Endothelial cell of umbilical vein (primary cell): ENCODE data around the gene AKAP13. TPM values are rescaled to one million over a fixed set of nuclear protein-coding genes. Genes with fewer than 3 reads are reported as not detected.

ENCODE experiments used
- BruUV-seq: library from RNA; stranded (reverse); fragments of 400-500 nt; replicated peaks from 2 replicates; lab custom pipeline; 2021; lab: Mats Ljungman, UMichigan
- CTCF ChIA-PET: fragments of 300-600, 350-600 bp; sonication (Branson Sonifier 250); formaldehyde crosslinking; loops from one replicate; lab custom pipeline; 2021; ENCODE audit warnings: antibody characterized with exemption, inconsistent platforms; lab: Charles Lee
- POLR2A ChIA-PET: fragments of 300-600, 350-600 bp; sonication (Branson Sonifier 250); formaldehyde crosslinking; loops from one replicate; lab custom pipeline; 2021; ENCODE audit warnings: antibody characterized with exemption, inconsistent platforms; lab: Charles Lee
- DNase-seq: peaks from one replicate; pipeline ENCODE4 v3.0.0-alpha.2; 2011; ENCODE audit warnings: low read depth, low spot score
- FAIRE-seq: peaks from 2 replicates; lab custom pipeline; 2011; peaks lifted over from hg19 to GRCh38; lab: Jason Lieb, UNC
- H2AFZ ChIP-seq: 2 replicates; pipeline ENCODE4 v1.6.0; 2012; ENCODE audit warnings: low read depth, low read length, control low read depth, inconsistent platforms
- H3K27ac ChIP-seq: 2 replicates; pipeline ENCODE4 v1.5.1; 2011; ENCODE audit warnings: low read depth, mild to moderate bottlenecking, control low read depth, low read length, moderate library complexity; ENCODE audit not compliant: insufficient read depth
- H3K27me3 ChIP-seq, 2 experiments: 2 replicates each; pipeline versions ENCODE4 v1.6.0 to v1.6.1; 2011; ENCODE audit warnings: low read length in 2 of 2, mixed read lengths in 1 of 2; ENCODE audit not compliant: control insufficient read depth in 2 of 2, insufficient read depth in 2 of 2
- H3K36me3 ChIP-seq, 2 experiments: 2 replicates in 1 of 2; 3 replicates in 1 of 2; pipeline ENCODE4 v1.5.1; 2011; ENCODE audit warnings: low read length in 2 of 2, mild to moderate bottlenecking in 1 of 2, moderate library complexity in 1 of 2; ENCODE audit not compliant: control insufficient read depth in 2 of 2, insufficient read depth in 2 of 2; ENCODE audit errors: extremely low read depth in 1 of 2
- H3K4me1 ChIP-seq: 3 replicates; pipeline ENCODE4 v1.5.1; 2011; ENCODE audit warnings: mild to moderate bottlenecking, low read length; ENCODE audit not compliant: control insufficient read depth, insufficient read depth; ENCODE audit errors: extremely low read depth
- H3K4me2 ChIP-seq: 2 replicates; pipeline ENCODE4 v1.6.1; 2011; ENCODE audit warnings: low read length, control low read depth, mixed read lengths; ENCODE audit not compliant: insufficient read depth
- H3K4me3 ChIP-seq, 3 experiments: fragments of 200-600 bp in 1 of 3; sonication (generic), shearing (Covaris generic) in 1 of 3; replicated peaks in 1 of 3; 2 replicates each; pipeline ENCODE4 v1.5.1; 2011 to 2016; ENCODE audit warnings: control low read depth in 3 of 3, low read length in 3 of 3, mild to moderate bottlenecking in 2 of 3, inconsistent platforms in 1 of 3, low read depth in 1 of 3, moderate library complexity in 1 of 3; ENCODE audit not compliant: insufficient read depth in 1 of 3
- H3K79me2 ChIP-seq: 2 replicates; pipeline ENCODE4 v1.6.0; 2012; ENCODE audit warnings: low read length, inconsistent platforms; ENCODE audit not compliant: control insufficient read depth, insufficient read depth
- H3K9ac ChIP-seq: replicated peaks from 2 replicates; pipeline ENCODE3; 2011; ENCODE audit warnings: low read length, control low read depth; ENCODE audit not compliant: insufficient read depth; ENCODE audit errors: extremely low read depth
- H3K9me1 ChIP-seq: replicated peaks from 3 replicates; pipeline ENCODE4 v1.6.0; 2011; ENCODE audit warnings: mild to moderate bottlenecking, low read length; ENCODE audit not compliant: control insufficient read depth, insufficient read depth; ENCODE audit errors: extremely low read depth
- H3K9me3 ChIP-seq: replicated peaks from 2 replicates; pipeline ENCODE4 v1.5.1; 2012; ENCODE audit warnings: low read length, inconsistent platforms; ENCODE audit not compliant: control insufficient read depth, insufficient read depth
- H4K20me1 ChIP-seq: replicated peaks from 2 replicates; pipeline ENCODE3; 2011; ENCODE audit warnings: mild to moderate bottlenecking, low read length; ENCODE audit not compliant: control insufficient read depth, insufficient read depth; ENCODE audit errors: extremely low read depth
- EZH2 ChIP-seq: IDR thresholded peaks from 2 replicates; pipeline ENCODE4 v1.6.1; 2012; ENCODE audit warnings: borderline replicate concordance, low read depth, mild to moderate bottlenecking, moderate library complexity, low read length, inconsistent platforms; ENCODE audit not compliant: severe bottlenecking
- FOS ChIP-seq: IDR thresholded peaks from 2 replicates; pipeline ENCODE4 v1.6.1; 2011; ENCODE audit warnings: mild to moderate bottlenecking, low read length, moderate library complexity, borderline replicate concordance; ENCODE audit not compliant: insufficient read depth
- GATA2 ChIP-seq: IDR thresholded peaks from 2 replicates; pipeline ENCODE4 v1.7.0; 2011; ENCODE audit warnings: low read depth, mild to moderate bottlenecking, moderate library complexity, mixed read lengths, low read length; ENCODE audit not compliant: insufficient read length, insufficient read depth
- JUN ChIP-seq: IDR thresholded peaks from 2 replicates; pipeline ENCODE4 v1.6.1; 2011; ENCODE audit warnings: borderline replicate concordance, low read depth; ENCODE audit not compliant: insufficient read length, insufficient read depth
- MYC ChIP-seq: IDR thresholded peaks from one replicate; pipeline ENCODE4 v1.6.1; 2011; ENCODE audit warnings: mild to moderate bottlenecking, low read depth, low read length
- POLR2A ChIP-seq: IDR thresholded peaks from 2 replicates; pipeline ENCODE4 v1.6.1; 2012; ENCODE audit warnings: low read depth, mild to moderate bottlenecking, control low read depth, low read length
- POLR2AphosphoS5 ChIP-seq: IDR thresholded peaks from 2 replicates; pipeline ENCODE4 v1.6.1; 2012; ENCODE audit warnings: low read depth, mild to moderate bottlenecking, control low read depth, low read length, moderate library complexity; ENCODE audit not compliant: insufficient read depth
- dilution Hi-C: fragments of 300-500 bp; cut with MboI; formaldehyde crosslinking; loops from one replicate; pipeline ENCODE4 v1.15.0; 2019; ENCODE audit warnings: low sequenced_read_pairs; ENCODE audit not compliant: extremely low pct_ligation_motif_present
- intact Hi-C: fragments of 100-400 bp; cut with micrococcal nuclease; formaldehyde crosslinking; loops from one replicate; pipeline ENCODE4 v1.10.0; 2022
- polyA plus RNA-seq, 4 experiments: library from polyadenylated mRNA; depleted of rRNA in 3 of 4; stranded (reverse) in 3 of 4; unstranded in 1 of 4; fragments of >200 nt; gene quantifications; 2 replicates each; pipeline versions ENCODE4 v1.2.1 to v1.2.3, GENCODE V29; 2011 to 2012; ENCODE audit warnings: missing spikeins in 1 of 4
- total RNA-seq: library from RNA; stranded (reverse); gene quantifications from 2 replicates; pipeline ENCODE4 v1.2.3, GENCODE V29; 2021
- TF ChIP-seq, protein P1 (sequence below), 2 donors: IDR thresholded peaks; 1 replicate in 1 of 2; 2 replicates in 1 of 2; pipeline ENCODE4 v1.5.1; 2011; ENCODE audit warnings: low read length in 2 of 2, mild to moderate bottlenecking in 2 of 2, moderate library complexity in 2 of 2, control low read depth in 1 of 2, inconsistent platforms in 1 of 2, low read depth in 1 of 2; ENCODE audit not compliant: insufficient read depth in 1 of 2; ENCODE audit errors: extremely low read depth in 1 of 2
- TF ChIP-seq, protein P2 (sequence below): IDR thresholded peaks from 2 replicates; pipeline ENCODE4 v1.6.1; 2011; ENCODE audit not compliant: insufficient read depth, insufficient read length

The AKAP13 gene
- total and polyA plus RNA-seq, 2 donors (not counting 3 experiments of a cell fraction or from before 2014, with no cell fraction given) = 22.8 to 87.8 TPM

DNA sequence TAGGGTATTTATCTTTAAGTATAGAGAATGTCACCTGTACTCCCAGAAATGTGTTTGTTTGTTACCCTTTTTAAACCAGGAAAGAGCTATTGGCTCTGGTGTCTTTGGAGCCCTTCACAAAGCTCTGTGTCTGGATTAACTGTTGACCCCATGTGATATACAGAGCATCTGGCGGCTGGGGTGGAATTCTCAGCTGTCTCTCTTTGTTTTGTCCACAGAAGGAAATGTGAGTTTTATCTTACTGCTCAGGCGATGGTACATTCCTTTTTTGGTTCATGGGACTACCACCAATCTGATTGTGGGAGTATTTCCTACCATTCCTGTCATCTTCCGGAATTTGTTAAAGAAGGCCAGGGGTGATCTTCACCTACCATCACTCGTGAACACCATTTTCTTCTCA, 120.3 kb downstream of the AKAP13 start:
- H3K27ac ChIP-seq = no peak overlapping the region
- no peaks in the 10 kb centered on the region for H3K9me3 ChIP-seq
- peaks cover 22% of the 10 kb centered on the region for H3K79me2 ChIP-seq
- no peak overlapping the region for H3K4me2 ChIP-seq
- H3K4me1 ChIP-seq = peaks cover 15% of the 10 kb centered on the region
- no peaks in the 10 kb centered on the region for H3K27me3 ChIP-seq
- dilution Hi-C loops (no loop called here), intact Hi-C loops (no loop called here)
- H3K36me3 ChIP-seq = no peaks in the 10 kb centered on the region
- FAIRE-seq = no peak
- POLR2A ChIA-PET = no interaction called here
- H2AFZ ChIP-seq = no peak overlapping the region
- no peaks in the 10 kb centered on the region for H4K20me1 ChIP-seq
- BruUV-seq = no TSS peak
- CTCF ChIA-PET = interaction anchor here (1.0 to 2.1 kb wide), 4 partner anchors 12 to 204 kb away, joined by 3 to 7 read pairs (median 4); no protein-coding TSS in a partner anchor
- no peak overlapping the region for H3K9ac ChIP-seq
- TF ChIP-seq, protein P1, sequence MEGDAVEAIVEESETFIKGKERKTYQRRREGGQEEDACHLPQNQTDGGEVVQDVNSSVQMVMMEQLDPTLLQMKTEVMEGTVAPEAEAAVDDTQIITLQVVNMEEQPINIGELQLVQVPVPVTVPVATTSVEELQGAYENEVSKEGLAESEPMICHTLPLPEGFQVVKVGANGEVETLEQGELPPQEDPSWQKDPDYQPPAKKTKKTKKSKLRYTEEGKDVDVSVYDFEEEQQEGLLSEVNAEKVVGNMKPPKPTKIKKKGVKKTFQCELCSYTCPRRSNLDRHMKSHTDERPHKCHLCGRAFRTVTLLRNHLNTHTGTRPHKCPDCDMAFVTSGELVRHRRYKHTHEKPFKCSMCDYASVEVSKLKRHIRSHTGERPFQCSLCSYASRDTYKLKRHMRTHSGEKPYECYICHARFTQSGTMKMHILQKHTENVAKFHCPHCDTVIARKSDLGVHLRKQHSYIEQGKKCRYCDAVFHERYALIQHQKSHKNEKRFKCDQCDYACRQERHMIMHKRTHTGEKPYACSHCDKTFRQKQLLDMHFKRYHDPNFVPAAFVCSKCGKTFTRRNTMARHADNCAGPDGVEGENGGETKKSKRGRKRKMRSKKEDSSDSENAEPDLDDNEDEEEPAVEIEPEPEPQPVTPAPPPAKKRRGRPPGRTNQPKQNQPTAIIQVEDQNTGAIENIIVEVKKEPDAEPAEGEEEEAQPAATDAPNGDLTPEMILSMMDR (IDR thresholded peaks at IDR 0.05; ENCODE audit: extremely low read depth in 1 of 2, insufficient read depth in 1 of 2, low read depth in 1 of 2, low read length in 2 of 2) = no peak
- TF ChIP-seq POLR2A (no peak), EZH2 (no peak), FOS (no peak), POLR2AphosphoS5 (no peak), JUN (no peak), MYC (no peak), GATA2 (peak; percentile 15)
- TF ChIP-seq, protein P2, sequence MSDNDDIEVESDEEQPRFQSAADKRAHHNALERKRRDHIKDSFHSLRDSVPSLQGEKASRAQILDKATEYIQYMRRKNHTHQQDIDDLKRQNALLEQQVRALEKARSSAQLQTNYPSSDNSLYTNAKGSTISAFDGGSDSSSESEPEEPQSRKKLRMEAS = no peak
- H3K9me1 ChIP-seq = no peaks in the 10 kb centered on the region
- peak; percentile 41 for DNase-seq
- no peak overlapping the region for H3K4me3 ChIP-seq
